HEK293 (cell line): ENCODE measurements around the gene GCNT2.
"Not testable (repeated sequence)": the region's sequence is repeated elsewhere in the genome, so short reads cannot be mapped to it uniquely, and the experiment has no call there.

Experiments
- CTCF ChIA-PET: fragments of 350-600 bp; formaldehyde crosslinking; extraction: SDS; loops from one replicate; lab custom pipeline; 2021; ENCODE audit warnings: antibody characterized with exemption; lab: Yijun Ruan, JAX
- POLR2A ChIA-PET: fragments of 300-600 bp; formaldehyde crosslinking; extraction: SDS; loops from one replicate; lab custom pipeline; 2020; ENCODE audit warnings: antibody characterized with exemption, inconsistent platforms; lab: Yijun Ruan, JAX
- H3K27ac ChIP-seq: fragments of 200-500 bp; sonication (Bioruptor generic); 2 replicates; pipeline ENCODE4 v1.5.1; 2014; ENCODE audit warnings: low read depth, low read length, control low read depth, inconsistent platforms; ENCODE audit errors: extremely low read depth
- H3K36me3 ChIP-seq, 2 experiments: fragments of 200-500 bp in 1 of 2; sonication (Bioruptor generic) in 1 of 2; 1 replicate in 1 of 2; 2 replicates in 1 of 2; pipeline ENCODE4 v1.5.1; 2014 to 2017; ENCODE audit warnings: inconsistent platforms in 2 of 2, low read length in 2 of 2; ENCODE audit not compliant: control insufficient read depth in 2 of 2, insufficient read depth in 1 of 2
- H3K4me1 ChIP-seq: fragments of 200-500 bp; sonication (Bioruptor generic); 2 replicates; pipeline ENCODE4 v1.5.1; 2014; ENCODE audit warnings: mild to moderate bottlenecking, low read length, inconsistent platforms; ENCODE audit not compliant: control insufficient read depth, insufficient read depth
- H3K4me3 ChIP-seq: 2 replicates; pipeline ENCODE4 v1.5.1; 2011; ENCODE audit warnings: low read depth, mild to moderate bottlenecking, control low read depth, low read length, moderate library complexity
- H3K9me3 ChIP-seq: fragments of 200-500 bp; sonication (Bioruptor generic); 2 replicates; pipeline ENCODE4 v1.5.1; 2014; ENCODE audit warnings: low read depth, low read length, inconsistent platforms; ENCODE audit not compliant: control insufficient read depth, insufficient read depth
- EGR2 ChIP-seq: fragments of 450-650 bp; formaldehyde crosslinking; IDR thresholded peaks from 2 replicates; pipeline ENCODE4 v1.5.1; 2016; ENCODE audit warnings: low read depth, missing biosample characterization, missing genetic modification characterization
- GLIS2 ChIP-seq: fragments of 450-650 bp; formaldehyde crosslinking; IDR thresholded peaks from 2 replicates; pipeline ENCODE4 v1.5.1; 2016; ENCODE audit warnings: missing biosample characterization, missing genetic modification characterization
- TRIM28 ChIP-seq: IDR thresholded peaks from 2 replicates; pipeline ENCODE4 v1.6.1; 2011; ENCODE audit warnings: low read length, control low read depth, borderline replicate concordance
- ZNF2 ChIP-seq: fragments of 450-650 bp; formaldehyde crosslinking; IDR thresholded peaks from 2 replicates; pipeline ENCODE4 v1.5.1; 2016; ENCODE audit warnings: missing biosample characterization, missing genetic modification characterization
- ZNF433 ChIP-seq: fragments of 450-650 bp; formaldehyde crosslinking; IDR thresholded peaks from 2 replicates; pipeline ENCODE4 v1.5.1; 2016; ENCODE audit warnings: missing biosample characterization, missing genetic modification characterization, low read depth
- ZNF560 ChIP-seq: fragments of 450-650 bp; formaldehyde crosslinking; IDR thresholded peaks from 2 replicates; pipeline ENCODE4 v1.5.1; 2017; ENCODE audit warnings: missing biosample characterization, missing genetic modification characterization, borderline replicate concordance
- ZNF596 ChIP-seq: fragments of 450-650 bp; IDR thresholded peaks from 2 replicates; pipeline ENCODE4 v1.5.0; 2018; ENCODE audit warnings: missing biosample characterization, mild to moderate bottlenecking, missing genetic modification characterization, moderate library complexity
- ZNF600 ChIP-seq: fragments of 450-650 bp; formaldehyde crosslinking; IDR thresholded peaks from 2 replicates; pipeline ENCODE4 v1.5.1; 2016; ENCODE audit warnings: missing biosample characterization, missing genetic modification characterization
- ZNF624 ChIP-seq: fragments of 450-650 bp; formaldehyde crosslinking; IDR thresholded peaks from 2 replicates; pipeline ENCODE4 v1.5.1; 2017; ENCODE audit warnings: missing biosample characterization, missing genetic modification characterization
- TF ChIP-seq, protein P1 (sequence below): fragments of 450-650 bp; formaldehyde crosslinking; IDR thresholded peaks from 2 replicates; pipeline ENCODE4 v1.5.1; 2016; ENCODE audit warnings: missing biosample characterization, missing genetic modification characterization
- TF ChIP-seq, protein P2 (sequence below): fragments of 450-650 bp; formaldehyde crosslinking; conservative IDR thresholded peaks from 2 replicates; pipeline ENCODE4 v1.5.1; 2016; ENCODE audit warnings: low read depth, missing biosample characterization, missing genetic modification characterization

GCNT2 gene

DNA sequence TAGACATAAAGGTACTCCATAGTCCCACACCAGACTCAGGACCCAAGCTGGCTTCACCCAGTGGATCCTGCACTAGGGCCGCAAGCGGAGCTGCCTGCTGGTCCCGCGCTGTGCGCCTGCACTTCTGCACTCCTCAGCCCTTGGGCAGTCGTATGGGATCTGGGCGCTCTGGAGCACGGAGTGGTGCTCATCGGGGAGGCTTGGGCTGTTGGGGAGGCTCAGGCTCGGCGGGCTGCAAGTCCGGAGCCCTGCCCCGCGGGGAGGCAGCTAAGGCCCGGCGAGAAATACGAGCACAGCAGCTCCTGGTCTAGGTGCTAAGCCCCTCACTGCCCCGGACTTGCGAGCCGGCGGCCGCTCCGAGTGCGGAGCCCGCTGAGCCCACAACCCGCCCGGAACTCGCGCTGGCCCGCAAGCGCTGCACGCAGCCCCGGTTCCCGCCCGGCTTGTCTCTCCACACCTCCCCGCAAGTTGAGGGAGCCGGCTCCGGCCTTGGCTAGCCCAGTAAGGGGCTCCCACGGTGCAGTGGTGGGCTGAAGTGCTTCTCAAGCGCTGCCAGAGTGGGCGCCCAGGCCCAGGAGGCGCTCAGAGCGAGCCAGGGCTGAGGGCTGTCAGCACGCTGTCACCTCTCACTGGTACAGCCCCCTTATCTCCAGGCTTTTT lies 33.4 kb upstream of the GCNT2 start:
- Histone ChIP-seq H3K36me3 (no peaks in the 10 kb centered on the region), H3K4me1 (no peaks in the 10 kb centered on the region), H3K4me3 (no peak overlapping the region), H3K9me3 (no peaks in the 10 kb centered on the region), H3K27ac (no peak overlapping the region)
- TF ChIP-seq, protein P1, sequence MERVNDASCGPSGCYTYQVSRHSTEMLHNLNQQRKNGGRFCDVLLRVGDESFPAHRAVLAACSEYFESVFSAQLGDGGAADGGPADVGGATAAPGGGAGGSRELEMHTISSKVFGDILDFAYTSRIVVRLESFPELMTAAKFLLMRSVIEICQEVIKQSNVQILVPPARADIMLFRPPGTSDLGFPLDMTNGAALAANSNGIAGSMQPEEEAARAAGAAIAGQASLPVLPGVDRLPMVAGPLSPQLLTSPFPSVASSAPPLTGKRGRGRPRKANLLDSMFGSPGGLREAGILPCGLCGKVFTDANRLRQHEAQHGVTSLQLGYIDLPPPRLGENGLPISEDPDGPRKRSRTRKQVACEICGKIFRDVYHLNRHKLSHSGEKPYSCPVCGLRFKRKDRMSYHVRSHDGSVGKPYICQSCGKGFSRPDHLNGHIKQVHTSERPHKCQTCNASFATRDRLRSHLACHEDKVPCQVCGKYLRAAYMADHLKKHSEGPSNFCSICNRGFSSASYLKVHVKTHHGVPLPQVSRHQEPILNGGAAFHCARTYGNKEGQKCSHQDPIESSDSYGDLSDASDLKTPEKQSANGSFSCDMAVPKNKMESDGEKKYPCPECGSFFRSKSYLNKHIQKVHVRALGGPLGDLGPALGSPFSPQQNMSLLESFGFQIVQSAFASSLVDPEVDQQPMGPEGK (tag by site-specific recombination) = no peak
- no peak for TF ChIP-seq ZNF596 (tag by site-specific recombination)
- TF ChIP-seq ZNF2 = no peak
- TF ChIP-seq ZNF433 (tag by site-specific recombination) = no peak
- ChIA-PET POLR2A (no interaction called here), CTCF (interaction anchor here (0.7 to 0.8 kb wide), 2 partner anchors 235 to 1088 kb away, joined by 3 to 4 read pairs; partner anchors contain the start of gene TMEM14C)

DNA sequence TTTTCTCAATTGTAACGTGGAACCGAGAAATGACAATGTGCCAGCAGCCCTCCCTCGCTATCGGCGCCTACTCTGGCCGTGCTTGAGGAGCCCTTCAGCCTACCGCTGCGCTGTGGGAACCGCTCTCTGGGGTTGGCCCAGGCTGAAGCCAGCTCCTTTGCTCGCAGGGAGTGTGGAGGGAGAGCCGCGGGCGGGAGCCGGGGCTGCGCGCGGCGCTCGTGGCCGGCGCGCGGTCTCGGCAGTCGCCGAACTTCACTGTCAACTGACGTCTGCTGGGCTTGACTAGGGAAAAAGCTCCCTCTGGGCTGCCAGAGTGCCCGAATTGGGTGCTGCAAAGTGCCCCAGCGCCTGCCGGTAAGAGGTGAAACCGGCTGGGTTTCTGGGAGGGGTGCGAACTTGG lies 29.7 kb upstream of the GCNT2 start:
- Histone ChIP-seq H3K36me3 (no peaks in the 10 kb centered on the region), H3K27ac (no peak overlapping the region), H3K4me1 (no peaks in the 10 kb centered on the region), H3K9me3 (no peaks in the 10 kb centered on the region), H3K4me3 (no peak overlapping the region)
- CTCF ChIA-PET = interaction anchor here (1.3 to 1.5 kb wide), 2 partner anchors 13 to 311 kb away, joined by 5 to 7 read pairs; no protein-coding TSS in a partner anchor
- TF ChIP-seq ZNF560 (tag by site-specific recombination) (no peak), ZNF624 (no peak), GLIS2 (tag by site-specific recombination) (no peak), EGR2 (tag by site-specific recombination) (no peak), TRIM28 (no peak), ZNF600 (tag by site-specific recombination) (no peak)
- TF ChIP-seq, protein P2, sequence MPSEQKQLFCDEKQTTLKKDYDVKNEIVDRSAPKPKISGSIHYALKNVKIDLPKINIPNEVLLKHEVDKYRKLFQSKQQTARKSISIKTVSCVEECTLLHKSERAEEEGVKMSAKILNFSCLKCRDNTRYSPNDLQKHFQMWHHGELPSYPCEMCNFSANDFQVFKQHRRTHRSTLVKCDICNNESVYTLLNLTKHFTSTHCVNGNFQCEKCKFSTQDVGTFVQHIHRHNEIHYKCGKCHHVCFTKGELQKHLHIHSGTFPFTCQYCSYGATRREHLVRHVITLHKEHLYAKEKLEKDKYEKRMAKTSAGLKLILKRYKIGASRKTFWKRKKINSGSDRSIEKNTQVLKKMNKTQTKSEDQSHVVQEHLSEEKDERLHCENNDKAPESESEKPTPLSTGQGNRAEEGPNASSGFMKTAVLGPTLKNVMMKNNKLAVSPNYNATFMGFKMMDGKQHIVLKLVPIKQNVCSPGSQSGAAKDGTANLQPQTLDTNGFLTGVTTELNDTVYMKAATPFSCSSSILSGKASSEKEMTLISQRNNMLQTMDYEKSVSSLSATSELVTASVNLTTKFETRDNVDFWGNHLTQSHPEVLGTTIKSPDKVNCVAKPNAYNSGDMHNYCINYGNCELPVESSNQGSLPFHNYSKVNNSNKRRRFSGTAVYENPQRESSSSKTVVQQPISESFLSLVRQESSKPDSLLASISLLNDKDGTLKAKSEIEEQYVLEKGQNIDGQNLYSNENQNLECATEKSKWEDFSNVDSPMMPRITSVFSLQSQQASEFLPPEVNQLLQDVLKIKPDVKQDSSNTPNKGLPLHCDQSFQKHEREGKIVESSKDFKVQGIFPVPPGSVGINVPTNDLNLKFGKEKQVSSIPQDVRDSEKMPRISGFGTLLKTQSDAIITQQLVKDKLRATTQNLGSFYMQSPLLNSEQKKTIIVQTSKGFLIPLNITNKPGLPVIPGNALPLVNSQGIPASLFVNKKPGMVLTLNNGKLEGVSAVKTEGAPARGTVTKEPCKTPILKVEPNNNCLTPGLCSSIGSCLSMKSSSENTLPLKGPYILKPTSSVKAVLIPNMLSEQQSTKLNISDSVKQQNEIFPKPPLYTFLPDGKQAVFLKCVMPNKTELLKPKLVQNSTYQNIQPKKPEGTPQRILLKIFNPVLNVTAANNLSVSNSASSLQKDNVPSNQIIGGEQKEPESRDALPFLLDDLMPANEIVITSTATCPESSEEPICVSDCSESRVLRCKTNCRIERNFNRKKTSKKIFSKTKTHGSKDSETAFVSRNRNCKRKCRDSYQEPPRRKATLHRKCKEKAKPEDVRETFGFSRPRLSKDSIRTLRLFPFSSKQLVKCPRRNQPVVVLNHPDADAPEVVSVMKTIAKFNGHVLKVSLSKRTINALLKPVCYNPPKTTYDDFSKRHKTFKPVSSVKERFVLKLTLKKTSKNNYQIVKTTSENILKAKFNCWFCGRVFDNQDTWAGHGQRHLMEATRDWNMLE (tag by site-specific recombination) = no peak
- POLR2A ChIA-PET = no interaction called here

DNA sequence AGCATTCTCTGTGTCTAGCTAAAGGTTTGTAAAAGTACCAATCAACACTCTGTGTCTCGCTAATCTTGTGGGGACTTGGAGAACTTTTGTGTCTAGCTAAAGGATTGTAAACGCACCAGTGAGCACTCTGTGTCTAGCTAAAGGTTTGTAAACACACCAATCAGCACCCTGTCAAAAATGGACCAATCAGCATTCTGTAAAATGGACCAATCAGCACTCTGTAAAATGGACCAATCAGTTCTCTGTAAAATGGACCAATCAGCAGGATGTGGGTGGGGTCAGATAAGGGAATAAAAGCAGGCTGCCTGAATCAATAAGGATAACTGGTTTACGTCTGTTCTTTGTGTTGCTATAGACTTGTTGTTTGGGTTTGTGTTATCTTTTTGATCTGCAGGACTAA lies 29.2 kb upstream of the GCNT2 start:
- H3K4me3 ChIP-seq, H3K36me3 ChIP-seq, H3K9me3 ChIP-seq, H3K27ac ChIP-seq, H3K4me1 ChIP-seq: not testable (repeated sequence)
- CTCF ChIA-PET = interaction anchor here (0.6 to 1.5 kb wide), 4 partner anchors 13 to 579 kb away, joined by 3 to 8 read pairs (median 6); no protein-coding TSS in a partner anchor
- POLR2A ChIA-PET = interaction anchor here (0.6 kb wide), 1 partner anchor 313 kb away, joined by 5 read pairs; no protein-coding TSS in a partner anchor
